Panc1 (cell line): ENCODE measurements around the gene ARTN. TPM values are rescaled to one million over a fixed set of nuclear protein-coding genes. Genes with fewer than 3 reads are reported as not detected.

Experiments
- ATAC-seq: fragments of 200-7000 bp; cut with Tn5 transposase; 2 replicates; pipeline ENCODE4 v1.9.1; 2020; ENCODE audit warnings: mild to moderate bottlenecking, moderate library complexity
- BruUV-seq: library from RNA; stranded (reverse); fragments of 400-500 nt; replicated peaks from 2 replicates; lab custom pipeline; 2021; lab: Mats Ljungman, UMichigan
- CTCF ChIA-PET: fragments of 300-600 bp; sonication (Branson Sonifier 250); formaldehyde crosslinking; loops from one replicate; lab custom pipeline; 2022; ENCODE audit warnings: antibody characterized with exemption; lab: Charles Lee
- POLR2A ChIA-PET: fragments of 300-600 bp; sonication (Branson Sonifier 250); formaldehyde crosslinking; loops from one replicate; lab custom pipeline; 2022; ENCODE audit warnings: antibody characterized with exemption; lab: Charles Lee
- DNase-seq: peaks from one replicate; pipeline ENCODE4 v3.0.0-alpha.2; 2010; ENCODE audit warnings: low read depth, low spot score
- H3K27ac ChIP-seq: 2 replicates; pipeline ENCODE4 v1.5.1; 2011; ENCODE audit warnings: mild to moderate bottlenecking, low read length, inconsistent platforms
- H3K27me3 ChIP-seq: fragments of 200-500 bp; sonication (Bioruptor generic); 2 replicates; pipeline ENCODE4 v1.6.0; 2014; ENCODE audit warnings: low read length, inconsistent platforms; ENCODE audit not compliant: control insufficient read depth, insufficient read depth
- H3K36me3 ChIP-seq: fragments of 200-500 bp; sonication (Bioruptor generic); 2 replicates; pipeline ENCODE4 v1.5.1; 2014; ENCODE audit warnings: inconsistent platforms, mild to moderate bottlenecking, low read length, moderate library complexity; ENCODE audit not compliant: control insufficient read depth, insufficient read depth
- H3K4me1 ChIP-seq: 2 replicates; pipeline ENCODE4 v1.5.1; 2011; ENCODE audit warnings: inconsistent platforms, mild to moderate bottlenecking, low read length, moderate library complexity; ENCODE audit not compliant: control insufficient read depth, insufficient read depth
- H3K4me3 ChIP-seq, 2 experiments: 2 replicates each; pipeline ENCODE4 v1.5.1; 2011 to 2012; ENCODE audit warnings: low read depth in 2 of 2, low read length in 2 of 2, mild to moderate bottlenecking in 2 of 2, inconsistent platforms in 1 of 2, moderate library complexity in 1 of 2
- H3K9me3 ChIP-seq: fragments of 200-500 bp; sonication (Bioruptor generic); 2 replicates; pipeline ENCODE4 v1.5.1; 2014; ENCODE audit warnings: low read depth, mild to moderate bottlenecking, inconsistent platforms, low read length, moderate library complexity; ENCODE audit not compliant: control insufficient read depth, insufficient read depth
- POLR2AphosphoS5 ChIP-seq: IDR thresholded peaks from 2 replicates; pipeline ENCODE4 v1.6.1; 2012; ENCODE audit warnings: mild to moderate bottlenecking, low read depth, low read length, moderate library complexity
- SIN3A ChIP-seq: IDR thresholded peaks from 2 replicates; pipeline ENCODE4 v1.6.1; 2012; ENCODE audit warnings: low read depth, mild to moderate bottlenecking, low read length, moderate library complexity, borderline replicate concordance; ENCODE audit not compliant: insufficient read depth
- TCF7L2 ChIP-seq: IDR thresholded peaks from 2 replicates; pipeline ENCODE4 v1.6.1; 2011; ENCODE audit warnings: mild to moderate bottlenecking, low read depth, low read length, inconsistent platforms
- in situ Hi-C: cut with HindIII; loops from 2 replicates; pipeline ENCODE4 v1.10.0; 2016; ENCODE audit warnings: low sequenced_read_pairs, low pct_unique_long_range_greater_than_20kb
- intact Hi-C: fragments of 100-400 bp; cut with micrococcal nuclease; formaldehyde crosslinking; loops from one replicate; pipeline ENCODE4 v1.10.0; 2022; ENCODE audit not compliant: unreplicated experiment
- total RNA-seq: library from RNA; stranded (reverse); gene quantifications from one replicate; pipeline ENCODE4 v1.2.1, GENCODE V29; 2021; ENCODE audit not compliant: unreplicated experiment
- TF ChIP-seq, protein P1 (sequence below): fragments of 450-650 bp; IDR thresholded peaks from 2 replicates; pipeline ENCODE4 v1.5.1; 2017; ENCODE audit warnings: mild to moderate bottlenecking
- TF ChIP-seq, protein P2 (sequence below), 2 experiments: IDR thresholded peaks; 2 replicates each; pipeline ENCODE4 v1.6.1; 2011 to 2012; ENCODE audit warnings: low read depth in 2 of 2, control low read depth in 1 of 2, low read length in 1 of 2, mild to moderate bottlenecking in 1 of 2, moderate library complexity in 1 of 2; ENCODE audit not compliant: insufficient read depth in 1 of 2

ARTN gene
- total RNA-seq, 1 experiment from 2014 or later, result 0.49 TPM

DNA sequence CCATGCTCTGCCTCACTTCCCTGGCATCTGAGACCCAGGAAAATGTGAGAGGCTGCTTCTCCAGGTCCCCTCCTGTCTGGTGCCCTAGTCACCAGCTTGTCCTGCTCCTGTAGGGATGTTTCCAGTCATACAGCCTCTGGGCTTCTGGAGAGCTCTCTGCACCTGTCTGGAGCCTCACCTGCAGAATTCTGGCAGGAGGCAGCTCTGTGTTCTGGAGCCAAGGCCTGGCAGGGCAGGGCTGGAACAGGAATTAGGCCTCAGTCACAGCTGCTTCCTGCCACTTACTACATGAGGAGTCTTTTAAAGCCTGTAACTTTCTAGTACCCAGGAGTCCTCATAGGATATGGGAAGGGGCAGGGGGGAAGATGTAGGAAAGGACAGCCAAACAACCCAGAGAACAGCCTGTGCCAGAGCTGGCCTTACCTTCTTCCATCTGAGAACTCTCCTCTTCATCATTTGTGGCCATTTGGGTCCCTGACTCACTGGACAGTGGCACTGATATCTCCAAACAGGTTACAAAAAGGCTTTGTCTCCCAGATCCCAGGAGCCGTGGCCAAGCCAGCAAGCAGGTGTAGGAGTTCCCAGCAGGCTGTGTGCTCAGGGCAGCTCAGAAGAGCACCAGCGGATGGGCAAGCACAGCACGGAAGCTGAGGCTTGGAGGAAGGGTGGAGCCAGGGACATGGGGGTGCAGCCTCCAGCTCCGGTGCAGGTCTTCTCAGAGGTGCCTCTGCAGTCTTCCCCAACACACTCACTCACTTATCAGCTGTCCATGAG, 31.4 kb upstream of the ARTN start:
- H3K27ac ChIP-seq, result no peak overlapping the region
- DNase-seq, result no peak
- no peaks in the 10 kb centered on the region for H3K36me3 ChIP-seq
- in situ Hi-C loops, result no loop called here
- H3K4me3 ChIP-seq, result no peak overlapping the region
- no TSS peak for BruUV-seq
- intact Hi-C loops, result no loop called here
- TF ChIP-seq, protein P1, sequence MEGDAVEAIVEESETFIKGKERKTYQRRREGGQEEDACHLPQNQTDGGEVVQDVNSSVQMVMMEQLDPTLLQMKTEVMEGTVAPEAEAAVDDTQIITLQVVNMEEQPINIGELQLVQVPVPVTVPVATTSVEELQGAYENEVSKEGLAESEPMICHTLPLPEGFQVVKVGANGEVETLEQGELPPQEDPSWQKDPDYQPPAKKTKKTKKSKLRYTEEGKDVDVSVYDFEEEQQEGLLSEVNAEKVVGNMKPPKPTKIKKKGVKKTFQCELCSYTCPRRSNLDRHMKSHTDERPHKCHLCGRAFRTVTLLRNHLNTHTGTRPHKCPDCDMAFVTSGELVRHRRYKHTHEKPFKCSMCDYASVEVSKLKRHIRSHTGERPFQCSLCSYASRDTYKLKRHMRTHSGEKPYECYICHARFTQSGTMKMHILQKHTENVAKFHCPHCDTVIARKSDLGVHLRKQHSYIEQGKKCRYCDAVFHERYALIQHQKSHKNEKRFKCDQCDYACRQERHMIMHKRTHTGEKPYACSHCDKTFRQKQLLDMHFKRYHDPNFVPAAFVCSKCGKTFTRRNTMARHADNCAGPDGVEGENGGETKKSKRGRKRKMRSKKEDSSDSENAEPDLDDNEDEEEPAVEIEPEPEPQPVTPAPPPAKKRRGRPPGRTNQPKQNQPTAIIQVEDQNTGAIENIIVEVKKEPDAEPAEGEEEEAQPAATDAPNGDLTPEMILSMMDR, result no peak
- TF ChIP-seq POLR2AphosphoS5 (no peak), TCF7L2 (no peak), SIN3A (no peak)
- POLR2A ChIA-PET, result no interaction called here
- CTCF ChIA-PET, result no interaction called here
- no peaks in the 10 kb centered on the region for H3K27me3 ChIP-seq
- ATAC-seq, result 0 out of 2 replicates have a peak, but pooled peaks have one; percentile 16
- no peaks in the 10 kb centered on the region for H3K4me1 ChIP-seq
- H3K9me3 ChIP-seq, result no peaks in the 10 kb centered on the region

DNA sequence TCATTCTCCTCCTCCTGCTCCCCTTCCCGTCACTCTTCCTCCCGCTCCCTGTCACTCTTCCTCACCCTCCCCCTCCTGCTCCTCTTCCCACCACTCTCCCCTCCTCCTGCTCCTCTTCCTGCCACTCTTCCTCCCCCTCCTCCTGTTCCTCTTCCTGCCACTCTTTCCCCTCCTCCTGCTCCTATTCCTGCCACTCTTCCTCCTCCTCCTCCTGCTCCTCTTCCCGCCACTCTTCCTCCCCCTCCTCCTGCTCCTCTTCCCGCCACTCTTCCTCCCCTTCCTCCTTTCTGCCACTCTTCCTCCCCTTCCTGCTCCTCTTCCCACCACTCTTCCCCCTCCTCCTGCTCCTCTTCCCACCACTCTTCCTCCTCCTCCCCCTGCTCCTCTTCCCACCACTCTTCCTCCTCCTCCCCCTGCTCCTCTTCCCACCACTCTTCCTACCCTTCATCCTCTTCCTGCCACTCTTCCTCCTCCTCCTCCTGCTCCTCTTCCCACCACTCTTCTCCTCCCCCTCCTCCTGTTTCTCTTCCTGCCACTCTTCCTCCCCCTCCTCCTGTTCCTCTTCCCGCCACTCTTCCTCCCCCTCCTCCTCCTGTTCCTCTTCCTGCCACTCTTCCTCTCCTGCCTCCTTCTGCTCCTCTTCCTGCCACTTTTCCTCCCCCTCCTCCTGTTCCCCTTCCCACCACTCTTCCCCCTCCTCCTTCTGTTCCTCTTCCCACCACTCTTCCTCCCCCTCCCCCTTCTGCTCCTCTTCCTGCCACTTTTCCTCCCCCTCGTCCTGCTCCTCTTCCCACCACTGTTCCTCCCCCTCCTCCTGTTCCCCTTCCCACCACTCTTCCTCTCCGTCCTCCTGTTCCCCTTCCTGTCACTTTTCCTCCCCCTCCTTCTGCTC, 28.7 kb upstream of the ARTN start:
- no peak overlapping the region for H3K27ac ChIP-seq
- BruUV-seq, result no TSS peak
- ChIA-PET POLR2A (no interaction called here), CTCF (interaction anchor here (0.7 kb wide), 1 partner anchor 163 kb away, joined by 3 read pairs; no protein-coding TSS in a partner anchor)
- H3K4me1 ChIP-seq, result no peaks in the 10 kb centered on the region
- TF ChIP-seq TCF7L2 (no peak), SIN3A (no peak), POLR2AphosphoS5 (no peak)
- TF ChIP-seq, protein P1, result no peak
- TF ChIP-seq, protein P2, sequence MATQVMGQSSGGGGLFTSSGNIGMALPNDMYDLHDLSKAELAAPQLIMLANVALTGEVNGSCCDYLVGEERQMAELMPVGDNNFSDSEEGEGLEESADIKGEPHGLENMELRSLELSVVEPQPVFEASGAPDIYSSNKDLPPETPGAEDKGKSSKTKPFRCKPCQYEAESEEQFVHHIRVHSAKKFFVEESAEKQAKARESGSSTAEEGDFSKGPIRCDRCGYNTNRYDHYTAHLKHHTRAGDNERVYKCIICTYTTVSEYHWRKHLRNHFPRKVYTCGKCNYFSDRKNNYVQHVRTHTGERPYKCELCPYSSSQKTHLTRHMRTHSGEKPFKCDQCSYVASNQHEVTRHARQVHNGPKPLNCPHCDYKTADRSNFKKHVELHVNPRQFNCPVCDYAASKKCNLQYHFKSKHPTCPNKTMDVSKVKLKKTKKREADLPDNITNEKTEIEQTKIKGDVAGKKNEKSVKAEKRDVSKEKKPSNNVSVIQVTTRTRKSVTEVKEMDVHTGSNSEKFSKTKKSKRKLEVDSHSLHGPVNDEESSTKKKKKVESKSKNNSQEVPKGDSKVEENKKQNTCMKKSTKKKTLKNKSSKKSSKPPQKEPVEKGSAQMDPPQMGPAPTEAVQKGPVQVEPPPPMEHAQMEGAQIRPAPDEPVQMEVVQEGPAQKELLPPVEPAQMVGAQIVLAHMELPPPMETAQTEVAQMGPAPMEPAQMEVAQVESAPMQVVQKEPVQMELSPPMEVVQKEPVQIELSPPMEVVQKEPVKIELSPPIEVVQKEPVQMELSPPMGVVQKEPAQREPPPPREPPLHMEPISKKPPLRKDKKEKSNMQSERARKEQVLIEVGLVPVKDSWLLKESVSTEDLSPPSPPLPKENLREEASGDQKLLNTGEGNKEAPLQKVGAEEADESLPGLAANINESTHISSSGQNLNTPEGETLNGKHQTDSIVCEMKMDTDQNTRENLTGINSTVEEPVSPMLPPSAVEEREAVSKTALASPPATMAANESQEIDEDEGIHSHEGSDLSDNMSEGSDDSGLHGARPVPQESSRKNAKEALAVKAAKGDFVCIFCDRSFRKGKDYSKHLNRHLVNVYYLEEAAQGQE (IDR thresholded peaks at IDR 0.05; ENCODE audit: insufficient read depth in 1 of 2, low read depth in 2 of 2, low read length in 1 of 2), result no peak
- intact Hi-C loops (no loop called here), in situ Hi-C loops (no loop called here)
- H3K4me3 ChIP-seq, result no peak overlapping the region
- H3K36me3 ChIP-seq, result no peaks in the 10 kb centered on the region
- H3K27me3 ChIP-seq, result no peaks in the 10 kb centered on the region
- ATAC-seq, result no peak
- DNase-seq, result no peak
- H3K9me3 ChIP-seq, result no peaks in the 10 kb centered on the region
